HL-60/S4 (cell line): ENCODE data around the gene TERT.
"Not testable (repeated sequence)": the region's sequence is repeated elsewhere in the genome, so short reads cannot be mapped to it uniquely, and the experiment has no call there.

Experiments used
- in situ Hi-C: fragments of 300-500 bp; cut with MboI; formaldehyde crosslinking; loops from 2 replicates; pipeline ENCODE4 v1.14.3; 2022; ENCODE audit warnings: low sequenced_read_pairs

The TERT gene

DNA sequence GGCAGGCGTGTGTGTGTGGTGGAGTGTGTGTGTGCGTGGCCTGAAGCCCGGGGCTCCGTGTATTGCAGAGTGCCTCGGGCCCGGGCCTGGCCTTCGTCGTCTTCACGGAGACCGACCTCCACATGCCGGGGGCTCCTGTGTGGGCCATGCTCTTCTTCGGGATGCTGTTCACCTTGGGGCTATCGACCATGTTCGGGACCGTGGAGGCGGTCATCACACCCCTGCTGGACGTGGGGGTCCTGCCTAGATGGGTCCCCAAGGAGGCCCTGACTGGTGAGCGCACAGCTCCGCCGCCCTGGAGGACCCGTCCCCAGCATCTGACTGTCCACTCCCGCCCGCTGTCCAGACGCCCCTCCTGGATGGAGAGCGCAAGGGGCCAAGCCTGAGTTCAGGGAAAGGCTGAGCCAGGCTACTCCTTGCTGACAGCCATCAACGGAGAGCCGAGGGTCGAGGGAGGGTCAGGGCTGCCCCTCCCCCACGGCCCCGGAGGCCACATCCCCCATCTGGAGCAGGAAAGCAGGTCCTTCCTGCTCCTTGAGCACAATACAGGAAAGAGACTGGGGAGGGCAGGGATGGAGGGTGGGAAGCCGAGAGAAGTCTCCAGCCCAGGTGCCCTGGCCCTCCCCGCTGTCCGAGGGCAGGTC lies 51.3 kb downstream of the TERT start:
- in situ Hi-C loops, result no loop called here

GRCh38 chr5:1242733-1243486 lies 52.0 kb downstream of the TERT start:
- in situ Hi-C loops, result no loop called here

DNA sequence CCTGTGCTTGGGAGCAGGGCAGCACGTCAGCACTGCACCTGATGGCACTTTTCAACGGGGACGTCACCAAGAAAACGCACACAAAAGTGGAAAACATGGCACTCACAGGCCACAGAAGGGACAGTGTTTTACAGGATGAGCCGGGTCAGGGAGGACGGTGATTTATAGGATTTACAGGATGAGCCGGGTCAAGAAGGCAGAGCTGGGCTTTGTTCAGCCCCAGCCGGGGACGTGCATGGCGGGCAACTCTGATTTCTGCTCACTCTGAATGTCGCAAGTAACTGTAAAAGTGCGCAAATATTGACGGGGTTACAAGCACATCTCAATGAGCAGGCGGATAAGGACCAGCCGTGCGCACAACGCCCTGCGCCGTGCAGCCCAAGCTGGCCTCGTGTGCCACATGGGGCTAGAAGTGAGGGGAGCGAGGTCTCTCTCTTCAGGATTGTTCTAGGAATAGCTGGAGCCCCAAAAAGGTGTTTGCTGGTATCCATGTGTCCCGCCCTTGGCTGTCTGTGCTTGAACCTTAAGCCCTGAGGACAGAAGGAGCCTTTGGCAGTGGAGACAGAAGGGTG lies 53.3 kb downstream of the TERT start:
- in situ Hi-C loops, result no loop called here

DNA sequence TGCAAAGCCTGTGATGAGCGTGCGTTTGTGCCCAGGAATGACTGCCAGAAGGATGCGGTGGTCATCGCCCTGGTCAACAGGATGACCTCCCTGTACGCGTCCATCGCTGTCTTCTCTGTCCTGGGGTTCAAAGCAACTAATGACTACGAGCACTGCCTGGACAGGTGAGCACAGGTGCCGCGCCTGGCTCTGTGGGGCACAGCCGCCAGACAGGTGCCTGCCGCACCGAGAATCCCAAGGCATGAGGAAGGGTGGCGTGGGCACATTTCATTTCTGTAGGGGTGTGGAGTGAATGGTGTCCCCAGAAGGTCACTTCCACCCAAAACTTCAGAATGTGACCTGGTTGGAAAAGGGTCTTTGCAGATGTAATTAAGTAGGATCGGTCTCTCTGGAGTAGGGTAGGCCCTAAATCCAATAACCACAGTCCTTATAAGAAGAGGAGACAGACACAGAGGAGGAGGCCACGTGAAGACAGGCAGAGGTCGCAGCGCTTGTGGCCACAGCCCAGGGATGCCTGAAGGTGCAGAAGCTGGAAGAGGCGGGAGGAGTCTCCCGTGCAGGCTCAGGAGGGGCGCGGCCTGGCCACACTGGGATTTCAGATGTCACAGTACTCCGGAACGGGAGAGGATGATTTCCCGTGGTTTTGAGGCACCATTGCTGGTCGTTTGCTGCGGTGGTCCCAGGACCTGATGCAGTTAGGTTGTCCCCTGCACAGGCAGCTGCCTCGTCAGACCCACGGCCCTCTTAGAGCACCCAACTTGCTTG lies 54.2 kb downstream of the TERT start:
- in situ Hi-C loops, result no loop called here

GRCh38 chr5:1239505-1240251 lies 55.2 kb downstream of the TERT start:
- in situ Hi-C loops, result no loop called here

DNA sequence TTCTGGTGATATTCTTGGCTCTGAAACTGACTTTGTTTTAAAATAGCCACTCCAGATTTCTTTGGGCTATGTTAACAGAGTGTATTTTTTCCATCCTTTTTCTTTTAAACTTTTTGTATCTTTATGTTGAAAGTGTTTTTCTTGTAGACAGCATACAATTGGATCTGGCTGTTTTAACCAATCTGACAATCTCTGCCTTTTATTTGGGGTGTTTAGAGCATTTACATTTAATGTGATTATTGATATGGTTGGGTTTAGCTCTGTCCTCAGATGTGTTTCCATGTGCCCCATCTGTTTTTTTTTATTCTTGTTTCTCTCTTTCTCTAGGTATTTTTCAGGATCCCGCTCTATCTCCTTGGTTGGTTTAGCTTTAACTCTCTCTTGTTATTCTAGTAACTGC lies 59.0 kb downstream of the TERT start:
- in situ Hi-C loops, result no loop called here

GRCh38 chr5:1235379-1235778 lies 59.5 kb downstream of the TERT start:
- in situ Hi-C loops, result no loop called here

DNA sequence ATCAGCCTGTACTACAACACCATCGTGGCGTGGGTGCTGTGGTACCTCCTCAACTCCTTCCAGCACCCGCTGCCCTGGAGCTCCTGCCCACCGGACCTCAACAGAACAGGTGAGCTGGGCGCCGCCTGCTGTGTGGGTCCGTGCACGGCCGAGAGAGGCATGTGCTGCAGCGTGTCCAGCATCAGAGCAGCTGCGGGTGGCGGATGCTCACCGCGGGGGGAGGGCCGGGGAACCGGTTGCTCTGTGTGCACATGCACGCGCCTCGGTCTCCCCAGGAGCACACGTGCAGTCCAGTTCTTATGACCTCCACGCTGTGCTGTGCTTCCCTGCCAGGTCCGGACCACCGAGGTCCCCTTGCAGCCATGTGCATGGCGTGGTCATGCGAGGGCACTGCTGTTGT lies 62.1 kb downstream of the TERT start:
- in situ Hi-C loops, result no loop called here

DNA sequence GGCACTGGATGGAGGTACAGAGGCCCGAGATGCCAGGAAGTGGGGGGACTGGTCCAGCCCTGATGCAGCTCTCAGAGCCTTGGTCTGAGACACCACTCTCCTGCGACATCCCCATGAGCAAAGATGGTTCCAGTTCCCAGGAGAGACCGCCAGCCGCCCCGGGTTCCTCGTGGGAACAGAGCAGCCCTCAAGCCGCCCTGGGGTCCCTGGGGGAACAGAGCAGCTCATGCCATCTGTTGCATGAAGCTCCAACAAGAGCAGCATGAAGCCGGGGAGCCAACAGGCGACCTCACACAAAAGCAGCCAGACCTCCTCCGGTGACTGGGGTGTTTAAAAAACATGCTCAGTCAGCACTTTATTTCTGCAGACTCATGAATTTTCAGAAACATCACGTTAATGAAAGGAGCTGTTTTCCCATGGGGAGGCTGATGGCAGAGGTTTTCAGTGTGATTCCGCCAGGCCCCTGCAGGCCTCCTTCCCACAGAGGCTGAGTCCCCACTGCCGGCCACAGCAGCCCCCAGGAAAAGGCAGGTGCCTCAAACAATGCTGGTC lies 63.4 kb downstream of the TERT start:
- in situ Hi-C loops, result no loop called here

DNA sequence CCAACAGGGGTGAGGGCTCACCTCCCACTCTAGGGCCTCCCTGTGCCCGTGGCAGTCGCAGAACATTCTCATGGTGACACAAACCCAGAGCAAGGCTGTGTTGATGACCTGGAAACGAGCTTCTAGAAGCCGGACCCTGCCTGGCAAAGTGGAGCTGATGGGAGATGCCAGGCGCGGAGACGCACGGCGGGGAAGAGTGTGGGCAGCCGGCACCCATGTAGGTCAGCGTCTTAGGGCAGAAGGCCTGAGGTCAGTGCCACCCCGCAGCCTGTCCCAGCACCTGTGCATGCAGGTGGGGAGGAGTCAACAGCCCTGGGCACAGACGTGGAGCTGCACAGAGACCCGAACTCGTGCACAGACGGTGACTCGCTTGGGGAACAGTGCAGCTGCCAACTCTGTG lies 64.3 kb downstream of the TERT start:
- in situ Hi-C loops, result no loop called here

GRCh38 chr5:1229822-1230221 lies 65.0 kb downstream of the TERT start:
- in situ Hi-C loops, result no loop called here

DNA sequence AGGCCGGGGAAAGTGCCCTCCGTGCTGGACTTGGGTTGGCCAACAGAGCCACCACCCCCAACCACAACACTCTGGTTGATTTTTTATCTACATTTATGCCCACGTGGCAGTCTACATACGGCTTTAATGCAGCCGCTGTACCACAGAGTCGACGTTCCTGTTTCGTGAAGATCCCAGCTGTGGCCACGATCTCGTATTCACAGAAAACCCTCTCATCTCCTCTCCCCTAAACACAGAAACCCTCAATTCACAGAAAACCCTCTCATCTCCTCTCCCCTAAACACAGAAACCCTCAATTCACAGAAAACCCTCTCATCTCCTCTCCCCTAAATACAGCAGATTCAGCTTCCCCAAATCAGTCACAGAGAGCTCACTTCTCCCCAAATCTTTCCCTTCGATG lies 65.8 kb downstream of the TERT start:
- in situ Hi-C loops, result not testable (repeated sequence)

DNA sequence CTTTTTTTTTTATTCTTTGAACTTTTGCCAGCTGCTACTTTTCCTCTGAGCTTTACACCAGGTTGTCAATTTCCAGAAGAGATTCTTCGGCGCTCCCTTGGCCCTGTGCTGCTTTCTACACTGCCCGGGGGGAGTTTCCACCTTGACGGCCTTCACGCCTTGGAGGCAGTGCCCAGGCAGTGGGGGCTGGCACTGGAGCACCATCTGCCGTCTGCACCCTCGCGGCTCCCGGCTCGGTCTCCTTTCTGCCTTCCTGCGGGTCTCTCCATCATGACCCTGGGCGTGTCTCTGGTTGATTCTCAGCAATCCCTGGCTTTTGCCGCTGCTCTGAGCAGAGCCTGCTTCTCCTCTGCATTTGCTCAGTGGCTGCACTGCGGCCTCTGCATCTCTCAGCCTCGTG lies 66.7 kb downstream of the TERT start:
- in situ Hi-C loops, result no loop called here

GRCh38 chr5:1227667-1228066 lies 67.2 kb downstream of the TERT start:
- in situ Hi-C loops, result no loop called here

DNA sequence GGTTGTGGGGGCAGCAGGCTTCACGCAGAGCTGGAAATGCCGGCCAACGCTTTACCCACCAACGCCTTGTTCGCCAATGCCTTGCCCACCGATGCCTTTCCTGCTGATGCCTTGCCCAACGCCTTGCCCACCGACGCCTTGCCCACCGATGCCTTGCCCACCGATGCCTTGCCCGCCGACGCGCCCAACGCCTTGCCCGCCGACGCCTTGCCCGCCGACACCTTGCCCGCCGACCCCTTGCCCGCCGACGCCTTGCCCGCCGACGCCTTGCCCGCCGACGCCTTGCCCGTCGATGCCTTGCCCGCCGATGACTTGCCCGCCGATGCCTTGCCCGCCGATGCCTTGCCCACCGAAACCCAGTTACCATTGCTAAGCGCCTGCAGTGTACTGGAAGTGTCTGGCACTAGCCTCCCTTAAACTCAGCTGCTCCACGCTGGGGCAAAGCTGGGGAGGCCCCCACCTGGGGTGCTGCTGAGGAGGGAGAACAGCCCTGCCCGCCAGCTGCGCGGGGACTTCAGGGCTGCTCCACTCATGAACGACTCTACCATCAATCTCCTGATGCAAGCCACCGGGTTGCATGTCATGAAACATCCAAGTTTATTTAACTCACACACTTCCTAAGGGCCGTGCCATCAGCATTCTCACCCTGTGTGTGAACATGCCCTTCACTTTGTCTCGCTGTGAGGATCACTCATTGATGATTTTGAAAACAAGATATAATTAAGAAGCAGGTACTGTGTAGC lies 67.9 kb downstream of the TERT start:
- in situ Hi-C loops, result no loop called here

DNA sequence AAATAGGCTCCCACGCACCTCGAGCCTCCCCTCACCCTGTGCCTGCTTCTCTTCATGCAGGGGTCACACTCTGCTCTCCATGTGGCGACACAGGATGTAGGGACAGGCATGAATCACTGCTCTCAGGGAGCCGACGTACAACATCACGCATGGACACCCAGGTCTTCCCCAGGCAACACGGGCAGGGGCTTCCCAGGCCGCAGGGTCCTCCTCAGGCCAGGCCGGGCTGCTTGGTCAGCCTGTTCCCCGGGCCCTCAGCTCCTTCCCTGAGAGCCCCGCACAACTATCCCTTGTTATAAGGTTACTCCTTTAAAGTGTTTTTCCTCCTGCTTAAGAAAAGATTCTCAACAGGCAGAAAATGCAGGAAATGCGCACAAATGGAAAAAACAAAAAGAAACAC lies 68.6 kb downstream of the TERT start:
- in situ Hi-C loops, result no loop called here

DNA sequence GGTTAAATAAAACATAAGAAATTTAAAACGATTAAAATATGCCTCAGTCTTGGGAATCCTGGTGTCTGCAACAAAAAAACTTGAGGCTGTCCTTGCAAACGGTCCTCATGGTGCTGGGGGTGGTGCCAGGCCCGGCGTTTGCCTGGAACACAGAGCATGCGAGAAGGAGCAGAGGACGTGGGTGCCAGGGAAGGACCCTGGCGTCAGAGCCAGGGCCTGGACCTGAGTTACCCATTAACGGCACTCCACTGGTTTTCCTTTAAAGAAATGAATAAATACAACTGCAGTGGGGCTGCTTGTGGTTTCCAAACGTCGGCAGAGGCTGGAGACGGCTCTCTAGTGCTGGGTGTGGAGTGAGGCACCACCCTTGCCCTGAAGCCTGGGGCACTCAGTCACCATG lies 69.8 kb downstream of the TERT start, which contains the start of gene SLC6A18:
Gene SLC6A18, plus strand, starts transcription at position 301 of the 400 bp plus-strand sequence. Its CDS starts 97 bp downstream, at position 398.
- in situ Hi-C loops, result no loop called here

DNA sequence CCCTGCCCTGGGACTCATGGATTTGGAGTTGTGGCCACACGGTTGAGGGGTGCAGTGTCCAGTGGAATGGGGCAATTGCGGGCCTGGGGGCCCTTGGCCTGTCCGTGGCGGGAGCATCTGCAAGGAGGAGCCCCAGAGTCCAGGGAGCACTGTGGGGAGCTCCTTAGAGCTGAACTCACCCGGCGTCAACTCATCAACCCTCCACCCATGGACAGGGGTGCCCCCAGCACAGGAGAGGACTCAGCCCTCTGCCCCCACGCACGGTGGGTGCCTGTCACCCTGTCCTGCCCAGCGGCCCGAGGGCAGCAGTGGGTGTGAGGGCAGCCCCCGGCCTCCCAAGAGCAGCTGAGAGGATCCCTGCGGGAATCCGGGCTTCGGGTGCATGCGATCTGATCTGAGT lies 70.2 kb downstream of the TERT start:
- in situ Hi-C loops, result no loop called here

DNA sequence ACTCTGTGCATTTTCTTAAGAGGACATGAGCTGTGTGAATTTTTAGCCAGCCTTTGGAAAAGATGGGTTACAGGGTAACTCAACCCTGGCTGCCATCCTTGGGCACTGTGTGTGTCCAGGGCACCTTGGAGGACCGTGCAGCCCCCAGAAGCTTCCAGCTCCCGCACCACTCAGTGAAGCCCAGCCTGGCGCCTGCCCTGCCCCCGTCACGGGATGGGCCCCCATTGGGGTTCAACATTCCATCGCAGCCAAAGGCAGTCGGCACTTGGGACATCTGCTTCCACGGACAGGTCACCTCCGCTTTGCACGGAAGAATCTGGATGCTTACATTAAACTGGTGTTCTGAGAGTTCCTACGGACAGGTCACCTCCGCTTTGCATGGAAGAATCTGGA lies 71.6 kb downstream of the TERT start:
- in situ Hi-C loops, result no loop called here
